ENCODE results near the gene MRNIP.

MRNIP gene

DNA sequence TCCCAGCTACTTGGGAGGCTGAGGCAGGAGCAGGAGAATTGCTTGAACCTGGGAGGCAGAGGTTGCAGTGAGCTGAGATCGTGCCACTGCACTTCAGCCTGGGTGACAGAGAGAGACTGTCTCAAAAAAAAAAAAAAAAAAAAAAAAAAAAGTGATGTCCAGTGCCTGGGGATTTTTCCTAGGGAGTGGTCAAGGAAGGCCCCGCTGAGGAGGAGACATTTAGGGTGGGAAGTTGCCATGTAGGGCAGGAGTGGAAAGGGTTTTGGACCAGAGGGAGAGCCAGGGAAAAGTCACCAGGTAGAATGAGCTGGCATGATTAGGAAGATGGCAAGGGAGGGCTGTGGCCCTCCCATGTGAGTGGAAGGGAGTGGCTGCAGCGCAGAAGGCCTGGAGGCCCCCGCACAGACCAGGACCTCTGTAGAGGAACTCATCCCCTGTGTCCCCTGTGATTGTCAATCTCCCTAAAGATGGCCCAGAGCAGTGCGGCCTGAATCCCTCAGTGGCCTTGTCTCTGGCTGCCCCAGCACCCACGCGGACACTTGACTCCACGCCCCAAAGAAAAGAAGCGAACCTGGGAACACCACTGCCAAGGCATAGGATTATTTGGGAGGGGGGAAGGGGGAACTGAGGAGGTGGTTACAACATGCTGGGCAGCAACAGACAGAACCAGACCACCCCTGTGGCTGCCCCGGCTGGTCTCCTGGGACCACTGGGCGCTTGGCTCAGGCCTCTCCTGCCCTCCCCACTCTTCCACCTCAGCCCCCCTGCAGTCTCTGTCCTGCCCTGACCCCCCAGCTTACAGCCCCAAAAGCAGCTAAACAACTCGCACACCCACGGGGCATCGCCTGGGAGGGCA is 40.5 kb downstream of the MRNIP start:
- DNase-seq (ENCODE audit: extremely low read depth, low read depth): no peak
- no peak overlapping the region for H3K4me3 ChIP-seq (replicated peaks; ENCODE audit: low read depth, low read length)
- TF ChIP-seq, protein P1, sequence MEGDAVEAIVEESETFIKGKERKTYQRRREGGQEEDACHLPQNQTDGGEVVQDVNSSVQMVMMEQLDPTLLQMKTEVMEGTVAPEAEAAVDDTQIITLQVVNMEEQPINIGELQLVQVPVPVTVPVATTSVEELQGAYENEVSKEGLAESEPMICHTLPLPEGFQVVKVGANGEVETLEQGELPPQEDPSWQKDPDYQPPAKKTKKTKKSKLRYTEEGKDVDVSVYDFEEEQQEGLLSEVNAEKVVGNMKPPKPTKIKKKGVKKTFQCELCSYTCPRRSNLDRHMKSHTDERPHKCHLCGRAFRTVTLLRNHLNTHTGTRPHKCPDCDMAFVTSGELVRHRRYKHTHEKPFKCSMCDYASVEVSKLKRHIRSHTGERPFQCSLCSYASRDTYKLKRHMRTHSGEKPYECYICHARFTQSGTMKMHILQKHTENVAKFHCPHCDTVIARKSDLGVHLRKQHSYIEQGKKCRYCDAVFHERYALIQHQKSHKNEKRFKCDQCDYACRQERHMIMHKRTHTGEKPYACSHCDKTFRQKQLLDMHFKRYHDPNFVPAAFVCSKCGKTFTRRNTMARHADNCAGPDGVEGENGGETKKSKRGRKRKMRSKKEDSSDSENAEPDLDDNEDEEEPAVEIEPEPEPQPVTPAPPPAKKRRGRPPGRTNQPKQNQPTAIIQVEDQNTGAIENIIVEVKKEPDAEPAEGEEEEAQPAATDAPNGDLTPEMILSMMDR (IDR thresholded peaks at IDR 0.05; ENCODE audit: low read depth, low read length, missing control alignments): no peak

DNA sequence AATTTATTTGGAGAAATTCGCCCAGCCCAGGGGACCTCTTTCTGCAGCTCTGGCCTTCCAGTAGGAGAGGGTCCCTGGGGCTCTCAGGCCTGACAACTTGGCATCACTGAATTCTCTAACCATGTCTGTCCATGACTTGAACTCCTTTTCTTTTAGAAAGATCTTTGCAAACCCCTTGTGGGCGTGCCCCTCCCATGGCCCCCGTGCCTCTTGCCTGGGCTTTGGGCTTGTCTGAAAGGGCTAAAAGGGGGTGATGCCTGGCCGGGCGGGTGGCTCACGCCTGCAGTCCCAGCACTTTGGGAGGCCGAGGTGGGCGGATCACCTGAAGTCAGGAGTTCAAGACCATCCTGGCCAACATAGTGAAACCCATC is 41.2 kb downstream of the MRNIP start:
- TF ChIP-seq, protein P1 (IDR thresholded peaks at IDR 0.05; ENCODE audit: low read depth, low read length, missing control alignments): no peak
- no peak for DNase-seq (ENCODE audit: extremely low read depth, low read depth)
- no peak overlapping the region for H3K4me3 ChIP-seq (replicated peaks; ENCODE audit: low read depth, low read length)

DNA sequence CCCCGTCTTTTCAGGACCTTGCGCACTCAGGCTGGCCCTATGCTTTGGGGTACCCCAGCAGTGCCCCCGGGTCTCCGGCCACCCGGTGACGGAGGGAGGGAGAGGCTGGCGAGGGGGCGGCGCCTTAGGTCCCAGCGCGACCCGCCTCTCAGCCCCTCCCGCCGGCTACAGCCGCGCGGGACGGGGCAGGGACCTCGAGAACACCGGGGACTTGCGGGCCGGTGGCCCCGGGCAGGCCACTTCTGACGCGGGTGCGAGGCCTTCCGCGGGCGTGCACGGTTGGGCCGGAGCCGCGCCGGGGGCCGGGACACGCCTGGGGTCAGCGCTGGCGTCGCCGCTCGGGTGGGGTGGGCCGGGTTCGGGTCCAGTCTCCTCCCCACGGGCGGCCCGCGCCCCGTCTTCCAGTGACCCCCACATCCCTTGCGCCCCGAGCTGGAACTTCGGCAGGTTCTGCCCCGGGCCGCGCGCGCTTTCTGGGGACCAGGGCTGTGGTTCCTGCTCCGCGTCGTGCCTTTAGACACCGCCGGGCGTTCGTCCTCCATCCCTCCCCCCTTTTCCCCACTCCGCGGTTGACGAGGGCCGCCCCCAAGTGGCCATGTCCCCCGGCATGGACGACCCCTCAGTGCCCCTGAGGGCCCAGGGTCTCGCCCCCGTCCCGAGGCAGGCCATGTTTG is 41.7 kb downstream of the MRNIP start:
- TF ChIP-seq, protein P1 (IDR thresholded peaks at IDR 0.05; ENCODE audit: low read depth, low read length, missing control alignments): no peak
- DNase-seq (ENCODE audit: extremely low read depth, low read depth): no peak
- no peak overlapping the region; the same call in 1 of the 2 replicates for H3K4me3 ChIP-seq (replicated peaks; ENCODE audit: low read depth, low read length)

DNA sequence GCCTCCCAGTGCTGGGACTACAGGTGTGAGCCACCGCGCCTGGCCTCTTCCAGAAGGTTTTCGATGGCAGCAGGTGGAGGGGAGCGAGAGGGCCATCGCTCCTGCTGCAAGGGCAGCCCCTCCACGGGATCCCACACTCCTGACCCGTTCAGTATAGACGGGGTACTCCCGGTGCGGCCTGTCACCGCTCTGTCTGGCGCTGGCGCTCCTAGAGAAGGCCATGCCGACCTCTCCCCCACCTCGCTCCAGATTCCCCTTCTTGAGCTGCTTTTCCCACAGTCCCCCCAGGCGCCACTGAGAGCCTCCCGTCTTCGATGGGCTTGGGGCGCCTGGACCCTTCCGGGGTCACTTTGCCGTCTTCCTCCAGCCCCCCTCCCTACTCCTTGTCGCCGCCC is 42.2 kb downstream of the MRNIP start:
- H3K4me3 ChIP-seq (replicated peaks; ENCODE audit: low read depth, low read length): no peak overlapping the region; the same call in 1 of the 2 replicates
- TF ChIP-seq, protein P1 (IDR thresholded peaks at IDR 0.05; ENCODE audit: low read depth, low read length, missing control alignments): no peak

DNA sequence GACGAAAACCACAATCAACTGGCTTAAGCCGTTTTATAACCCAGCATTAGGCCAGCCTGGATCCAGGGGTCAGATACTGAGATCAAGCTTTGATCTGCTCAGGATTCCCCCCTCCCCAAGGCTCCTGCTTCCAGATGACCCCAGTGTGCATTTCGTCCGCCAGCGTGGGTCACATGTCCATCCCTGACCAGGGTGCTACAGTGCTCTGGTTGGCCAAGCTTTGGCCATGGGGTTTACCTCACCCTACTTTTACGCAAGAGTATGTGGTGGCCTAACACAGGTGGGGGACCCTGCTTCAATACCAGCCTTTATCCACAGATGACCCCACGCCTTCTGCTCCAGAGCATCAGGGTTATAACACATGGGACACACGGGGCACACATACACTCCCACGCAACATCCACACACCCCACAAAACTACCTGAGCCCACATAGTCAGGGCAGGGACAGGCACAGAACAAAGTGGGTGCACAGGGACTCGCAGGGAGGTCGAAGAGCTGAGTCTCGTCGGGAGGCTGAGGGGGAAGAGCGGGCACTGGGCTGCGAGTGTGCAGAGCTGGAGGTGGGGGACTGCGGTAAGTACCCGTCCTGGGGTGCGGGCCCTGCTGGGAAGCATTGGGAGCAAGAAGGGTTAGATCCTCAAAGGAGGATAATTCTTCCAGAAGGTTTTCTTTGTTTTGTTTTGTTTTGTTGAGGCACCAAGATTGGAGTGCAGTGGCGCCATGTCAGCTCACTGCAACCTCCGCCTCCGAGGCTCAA is 42.9 kb downstream of the MRNIP start:
- no peak for DNase-seq (ENCODE audit: extremely low read depth, low read depth)
- TF ChIP-seq, protein P1 (IDR thresholded peaks at IDR 0.05; ENCODE audit: low read depth, low read length, missing control alignments): no peak
- H3K4me3 ChIP-seq (replicated peaks; ENCODE audit: low read depth, low read length): no peak overlapping the region

More for the DNA sequence above, 42.2 kb downstream of the MRNIP start:
- no peak for DNase-seq (ENCODE audit: extremely low read depth, low read depth)

DNA sequence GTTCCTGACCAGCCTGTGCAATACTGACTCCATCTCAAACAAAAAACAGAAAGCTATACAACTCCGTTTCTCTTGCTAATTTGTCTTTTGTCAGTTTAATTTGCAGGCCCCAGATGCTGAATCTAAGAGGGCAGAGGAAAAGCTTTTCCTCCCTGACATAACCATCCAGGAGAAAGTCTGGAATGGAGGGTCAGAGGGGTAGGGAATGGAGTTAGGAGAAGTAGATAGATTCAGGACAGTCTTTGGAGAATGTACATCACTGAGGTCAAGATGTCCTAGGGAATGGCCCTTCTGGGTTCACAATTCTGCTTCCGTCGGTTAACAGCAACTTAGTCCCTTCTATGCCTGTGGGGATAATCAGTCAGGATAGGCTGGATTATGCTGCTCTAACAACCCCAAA is 44.5 kb downstream of the MRNIP start:
- DNase-seq (ENCODE audit: extremely low read depth, low read depth): no peak
- H3K4me3 ChIP-seq (replicated peaks; ENCODE audit: low read depth, low read length): no peak overlapping the region

More for the DNA sequence above, 44.5 kb downstream of the MRNIP start:
- TF ChIP-seq, protein P1 (IDR thresholded peaks at IDR 0.05; ENCODE audit: low read depth, low read length, missing control alignments): no peak
